ENCODE data around the gene WDR88. TPM values are rescaled to one million over a fixed set of nuclear protein-coding genes. Genes with fewer than 3 reads are reported as not detected.
"Not testable (repeated sequence)": the region's sequence is repeated elsewhere in the genome, so short reads cannot be mapped to it uniquely, and the experiment has no call there.

WDR88 gene
- total and polyA plus RNA-seq, 2 donors (not counting 1 experiment from before 2014, with no cell fraction given), result 0.47 TPM; not detected in 1

- ChIA-PET CTCF (interaction anchor here (1.1 to 1.3 kb wide), 2 partner anchors 9 to 31 kb away, joined by 3 read pairs; no protein-coding TSS in a partner anchor), POLR2A (no interaction called here)
- H3K9ac ChIP-seq (ENCODE audit: low read length), result no peak overlapping the region
- no peak overlapping the region for H3K27ac ChIP-seq (ENCODE audit: low read length in 2 of 2)
- TF ChIP-seq CTCF (IDR thresholded peaks at IDR 0.05) (no peak), EZH2 (IDR thresholded peaks at IDR 0.05; ENCODE audit: borderline replicate concordance, insufficient read depth, low read depth, low read length, poor library complexity, severe bottlenecking) (no peak)
- no peak overlapping the region for H3K4me2 ChIP-seq (replicated peaks; ENCODE audit: low read depth, low read length, poor library complexity, severe bottlenecking)
- no peaks in the 10 kb centered on the region for H3K79me2 ChIP-seq (ENCODE audit: control insufficient read depth, insufficient read depth, low read length)
- H3K4me3 Mint-ChIP-seq, result no peak overlapping the region
- no peak for DNase-seq
- H3K27ac Mint-ChIP-seq, result no peak overlapping the region
- H3K9me3 Mint-ChIP-seq (ENCODE audit: insufficient read depth), result no peaks in the 10 kb centered on the region
- no peaks in the 10 kb centered on the region for H3K36me3 ChIP-seq (replicated peaks in 1 of 2; ENCODE audit: control extremely low read depth in 1 of 2, control insufficient read depth in 1 of 2, extremely low read depth in 1 of 2, insufficient read depth in 2 of 2, low read length in 1 of 2)
- no peak for ATAC-seq (ENCODE audit: low read depth)
- H4K20me1 ChIP-seq (ENCODE audit: control insufficient read depth, insufficient read depth, low read length, poor library complexity, severe bottlenecking), result no peaks in the 10 kb centered on the region
- H3K4me1 ChIP-seq (ENCODE audit: control insufficient read depth in 2 of 2, insufficient read depth in 2 of 2, low read length in 2 of 2), result no peaks in the 10 kb centered on the region
- no peak overlapping the region for H2AFZ ChIP-seq (ENCODE audit: insufficient read depth, low read depth, low read length, poor library complexity, severe bottlenecking)
- H3K27me3 ChIP-seq (replicated peaks in 1 of 4; ENCODE audit: control extremely low read depth in 1 of 4, control insufficient read depth in 3 of 4, insufficient read depth in 4 of 4, low read length in 3 of 4), result peaks cover 0 to 2% (median 0%) of the 10 kb centered on the region in 4 experiments
- peaks cover 4% of the 10 kb centered on the region for H3K27me3 Mint-ChIP-seq
- no peaks in the 10 kb centered on the region for H3K4me1 Mint-ChIP-seq
- no peak overlapping the region for H3K4me3 ChIP-seq (ENCODE audit: control extremely low read depth in 1 of 5, extremely low read depth in 1 of 5, insufficient read depth in 1 of 5, low read depth in 2 of 5, low read length in 4 of 5)
- intact Hi-C loops (cut with micrococcal nuclease), result no loop called here
- peaks cover 0 to 1% (median 0%) of the 10 kb centered on the region in 3 donors for H3K9me3 ChIP-seq (ENCODE audit: control extremely low read depth in 1 of 3, control insufficient read depth in 2 of 3, insufficient read depth in 1 of 3, low read length in 2 of 3)
- WGBS (ENCODE audit: insufficient coverage), result no CpG with 5 or more reads among the region's 2 CpGs
These were observed 20.3 kb downstream of the WDR88 start for GRCh38 chr19:33152176-33152575.

GRCh38 chr19:33152625-33153024 is 20.7 kb downstream of the WDR88 start:
- CTCF ChIA-PET, result interaction anchor here (0.8 to 1.1 kb wide), 2 partner anchors 30 to 32 kb away, joined by 3 read pairs; no protein-coding TSS in a partner anchor

GRCh38 chr19:33154313-33154712 is 22.4 kb downstream of the WDR88 start:
- H3K27me3 Mint-ChIP-seq; H3K27ac ChIP-seq (ENCODE audit: low read length in 2 of 2); H3K9ac ChIP-seq (ENCODE audit: low read length); CTCF ChIA-PET; ATAC-seq (ENCODE audit: low read depth); H3K36me3 ChIP-seq (replicated peaks in 1 of 2; ENCODE audit: control extremely low read depth in 1 of 2, control insufficient read depth in 1 of 2, extremely low read depth in 1 of 2, insufficient read depth in 2 of 2, low read length in 1 of 2); DNase-seq; H3K4me1 ChIP-seq (ENCODE audit: control insufficient read depth in 2 of 2, insufficient read depth in 2 of 2, low read length in 2 of 2); H3K9me3 ChIP-seq (ENCODE audit: control extremely low read depth in 1 of 3, control insufficient read depth in 2 of 3, insufficient read depth in 1 of 3, low read length in 2 of 3); H3K79me2 ChIP-seq (ENCODE audit: control insufficient read depth, insufficient read depth, low read length); H3K4me3 Mint-ChIP-seq; intact Hi-C loops (cut with micrococcal nuclease); H3K9me3 Mint-ChIP-seq (ENCODE audit: insufficient read depth); H3K27me3 ChIP-seq (replicated peaks in 1 of 4; ENCODE audit: control extremely low read depth in 1 of 4, control insufficient read depth in 3 of 4, insufficient read depth in 4 of 4, low read length in 3 of 4); H3K4me2 ChIP-seq (replicated peaks; ENCODE audit: low read depth, low read length, poor library complexity, severe bottlenecking); POLR2A ChIA-PET; H3K4me1 Mint-ChIP-seq; H2AFZ ChIP-seq (ENCODE audit: insufficient read depth, low read depth, low read length, poor library complexity, severe bottlenecking); H4K20me1 ChIP-seq (ENCODE audit: control insufficient read depth, insufficient read depth, low read length, poor library complexity, severe bottlenecking); H3K27ac Mint-ChIP-seq; H3K4me3 ChIP-seq (ENCODE audit: control extremely low read depth in 1 of 5, extremely low read depth in 1 of 5, insufficient read depth in 1 of 5, low read depth in 2 of 5, low read length in 4 of 5): not testable (repeated sequence)
- WGBS (ENCODE audit: insufficient coverage), result 87% methylated on average over 3 of the region's 6 CpGs

More at GRCh38 chr19:33152625-33153024, 20.7 kb downstream of the WDR88 start:
- H3K4me2 ChIP-seq (replicated peaks; ENCODE audit: low read depth, low read length, poor library complexity, severe bottlenecking); ATAC-seq (ENCODE audit: low read depth); H3K4me3 ChIP-seq (ENCODE audit: control extremely low read depth in 1 of 5, extremely low read depth in 1 of 5, insufficient read depth in 1 of 5, low read depth in 2 of 5, low read length in 4 of 5); H3K4me1 ChIP-seq (ENCODE audit: control insufficient read depth in 2 of 2, insufficient read depth in 2 of 2, low read length in 2 of 2); H3K27ac Mint-ChIP-seq; DNase-seq; H3K36me3 ChIP-seq (replicated peaks in 1 of 2; ENCODE audit: control extremely low read depth in 1 of 2, control insufficient read depth in 1 of 2, extremely low read depth in 1 of 2, insufficient read depth in 2 of 2, low read length in 1 of 2); H3K79me2 ChIP-seq (ENCODE audit: control insufficient read depth, insufficient read depth, low read length); H3K9me3 Mint-ChIP-seq (ENCODE audit: insufficient read depth); H3K27me3 ChIP-seq (replicated peaks in 1 of 4; ENCODE audit: control extremely low read depth in 1 of 4, control insufficient read depth in 3 of 4, insufficient read depth in 4 of 4, low read length in 3 of 4); H2AFZ ChIP-seq (ENCODE audit: insufficient read depth, low read depth, low read length, poor library complexity, severe bottlenecking); H3K9ac ChIP-seq (ENCODE audit: low read length); H4K20me1 ChIP-seq (ENCODE audit: control insufficient read depth, insufficient read depth, low read length, poor library complexity, severe bottlenecking); H3K4me3 Mint-ChIP-seq; POLR2A ChIA-PET; H3K9me3 ChIP-seq (ENCODE audit: control extremely low read depth in 1 of 3, control insufficient read depth in 2 of 3, insufficient read depth in 1 of 3, low read length in 2 of 3); H3K27ac ChIP-seq (ENCODE audit: low read length in 2 of 2); H3K27me3 Mint-ChIP-seq; H3K4me1 Mint-ChIP-seq; intact Hi-C loops (cut with micrococcal nuclease): not testable (repeated sequence)
- WGBS (ENCODE audit: insufficient coverage), result 86% methylated on average over 2 of the region's 4 CpGs
